T-helper 2 cell treated with Interferon-gamma antibody and Interleukin-4, amounts not matched to agents 5 μg/mL and 100 μg/mL, for 36 hours (primary cell): ENCODE data around the gene NOL12.
A peak's percentile ranks its signal among the peaks of the same experiment; 100 is the strongest.
"Not testable (repeated sequence)": the region's sequence is repeated elsewhere in the genome, so short reads cannot be mapped to it uniquely, and the experiment has no call there.

ENCODE experiments used
- DNase-seq: peaks from one replicate; pipeline ENCODE4 v3.0.0; 2021; ENCODE audit warnings: low spot score
- H3K27ac Mint-ChIP-seq: one replicate; pipeline ENCODE4 v1.8.0; 2021; ENCODE audit warnings: mild to moderate bottlenecking, mixed read lengths
- H3K27me3 Mint-ChIP-seq: one replicate; pipeline ENCODE4 v1.8.0; 2021; ENCODE audit warnings: low read depth, mixed read lengths
- H3K36me3 Mint-ChIP-seq: one replicate; pipeline ENCODE4 v1.8.0; 2021; ENCODE audit warnings: low read depth, mixed read lengths
- H3K4me1 Mint-ChIP-seq: one replicate; pipeline ENCODE4 v1.8.0; 2021; ENCODE audit warnings: low read depth, mixed read lengths
- H3K4me3 Mint-ChIP-seq: one replicate; pipeline ENCODE4 v1.8.0; 2022; ENCODE audit warnings: mild to moderate bottlenecking, moderate library complexity, mixed read lengths
- H3K9me3 Mint-ChIP-seq: one replicate; pipeline ENCODE4 v1.8.0; 2021; ENCODE audit warnings: mixed read lengths

NOL12 gene

DNA sequence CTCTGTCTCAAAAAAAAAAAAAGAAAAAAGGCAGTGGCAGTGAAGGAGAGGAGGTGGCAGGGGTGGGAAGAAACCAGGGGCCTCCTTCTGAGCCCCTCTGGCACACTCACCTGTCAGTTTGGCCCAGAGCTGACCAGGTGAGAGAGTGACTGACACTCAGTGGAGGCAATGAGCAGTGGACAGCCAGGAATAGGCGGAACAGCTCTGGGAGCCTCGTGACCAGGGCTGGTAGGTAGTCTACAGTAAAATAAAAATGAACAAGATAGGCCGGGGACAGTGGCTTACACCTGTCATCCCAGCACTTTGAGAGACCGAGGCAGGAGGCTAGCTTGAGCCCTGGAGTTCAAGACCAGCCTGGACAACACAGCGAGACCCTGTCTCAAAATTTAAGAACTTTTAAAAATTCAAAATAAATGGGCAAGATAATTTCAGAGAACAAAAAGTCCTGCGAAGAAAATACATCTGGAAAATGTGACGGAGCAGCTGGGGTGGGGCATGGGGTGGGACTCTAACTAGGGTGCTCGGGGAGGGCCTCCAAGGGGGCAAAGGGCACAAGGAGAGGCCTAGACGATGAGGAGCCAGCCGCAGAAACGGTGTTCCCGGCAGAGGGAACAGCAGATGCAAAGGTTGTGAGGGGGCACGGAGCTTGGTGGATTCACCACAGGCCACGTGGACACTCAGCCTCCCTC is 31.4 kb upstream of the NOL12 start:
- DNase-seq, result no peak
- Mint-ChIP-seq H3K4me1 (peaks cover 11% of the 10 kb centered on the region), H3K27ac (peak overlapping the region; percentile 49), H3K4me3 (no peak overlapping the region), H3K36me3 (peaks cover 40% of the 10 kb centered on the region), H3K27me3 (no peaks in the 10 kb centered on the region), H3K9me3 (no peaks in the 10 kb centered on the region)

DNA sequence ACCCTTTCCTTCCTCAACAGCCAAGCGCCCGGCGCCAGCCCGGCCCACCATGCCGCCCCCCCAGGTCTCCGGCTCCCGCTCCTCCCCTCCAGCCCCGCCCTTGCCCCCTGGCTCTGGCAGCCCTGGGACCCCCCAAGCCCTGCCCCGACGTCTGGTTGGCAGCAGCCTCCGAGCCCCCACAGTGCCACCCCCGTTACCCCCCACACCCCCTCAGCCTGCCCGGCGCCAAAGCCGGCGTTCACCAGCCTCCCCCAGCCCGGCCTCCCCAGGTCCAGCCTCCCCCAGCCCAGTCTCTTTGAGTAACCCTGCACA is 30.9 kb upstream of the NOL12 start:
- Mint-ChIP-seq H3K36me3 (peaks cover 36% of the 10 kb centered on the region), H3K4me1 (peaks cover 16% of the 10 kb centered on the region), H3K27me3 (no peaks in the 10 kb centered on the region)

DNA sequence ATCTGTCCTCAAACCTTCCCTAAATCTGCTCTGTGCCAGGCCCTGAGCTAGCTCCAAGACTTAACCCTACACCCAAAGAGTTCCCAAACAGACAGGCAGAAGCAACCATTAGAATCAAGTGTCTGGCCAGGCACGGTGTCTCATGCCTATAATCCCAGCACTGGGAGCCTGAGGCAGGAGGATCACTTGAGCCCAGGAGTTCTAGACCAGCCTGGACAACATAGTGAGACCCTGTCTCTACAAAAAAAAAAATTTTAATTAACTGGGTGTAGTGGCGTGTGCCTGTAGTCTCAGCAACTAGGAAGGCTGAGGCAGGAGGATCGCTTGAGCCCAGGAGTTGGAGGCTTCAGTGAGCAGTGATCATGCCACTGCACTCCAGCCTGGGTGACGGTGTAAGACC is 29.6 kb upstream of the NOL12 start:
- not testable (repeated sequence) for DNase-seq, H3K27me3 Mint-ChIP-seq, H3K4me3 Mint-ChIP-seq, H3K9me3 Mint-ChIP-seq
- Mint-ChIP-seq H3K27ac (peak overlapping the region; percentile 36), H3K4me1 (peaks cover 30% of the 10 kb centered on the region), H3K36me3 (peaks cover 33% of the 10 kb centered on the region)

More for the DNA sequence above, 30.9 kb upstream of the NOL12 start:
- no peak overlapping the region for H3K27ac Mint-ChIP-seq
- H3K9me3 Mint-ChIP-seq, result no peaks in the 10 kb centered on the region
- DNase-seq, result no peak
- no peak overlapping the region for H3K4me3 Mint-ChIP-seq

DNA sequence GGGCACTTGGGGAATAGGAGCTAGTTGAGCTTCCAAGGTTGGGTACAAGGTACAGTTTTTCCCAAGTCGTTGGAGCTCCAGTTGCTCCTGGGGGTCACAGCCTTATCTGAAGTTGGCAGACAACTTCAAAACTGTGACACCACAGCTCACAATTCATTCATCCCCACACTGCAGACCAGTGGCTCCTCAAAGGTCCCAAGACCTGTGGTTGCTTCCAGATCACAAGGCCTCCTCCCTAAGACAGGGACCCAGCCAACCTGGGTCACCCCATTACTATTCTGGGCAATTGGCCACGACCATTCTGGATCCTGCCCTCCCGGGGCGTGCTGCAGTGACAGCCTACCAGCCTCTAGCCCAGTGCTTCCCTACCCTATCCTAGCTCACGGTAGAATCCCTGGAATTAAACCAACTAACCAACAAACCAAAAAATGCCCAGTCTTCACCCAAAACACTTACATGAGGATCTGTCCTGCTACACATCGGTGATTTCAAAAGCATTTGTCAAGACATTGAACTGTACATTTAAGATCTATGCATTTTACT is 28.5 kb upstream of the NOL12 start:
- Mint-ChIP-seq H3K4me1 (peaks cover 36% of the 10 kb centered on the region), H3K27me3 (no peaks in the 10 kb centered on the region), H3K4me3 (peak overlapping the region; percentile 93), H3K36me3 (peaks cover 32% of the 10 kb centered on the region), H3K9me3 (no peaks in the 10 kb centered on the region), H3K27ac (peak overlapping the region; percentile 92)
- no peak for DNase-seq

DNA sequence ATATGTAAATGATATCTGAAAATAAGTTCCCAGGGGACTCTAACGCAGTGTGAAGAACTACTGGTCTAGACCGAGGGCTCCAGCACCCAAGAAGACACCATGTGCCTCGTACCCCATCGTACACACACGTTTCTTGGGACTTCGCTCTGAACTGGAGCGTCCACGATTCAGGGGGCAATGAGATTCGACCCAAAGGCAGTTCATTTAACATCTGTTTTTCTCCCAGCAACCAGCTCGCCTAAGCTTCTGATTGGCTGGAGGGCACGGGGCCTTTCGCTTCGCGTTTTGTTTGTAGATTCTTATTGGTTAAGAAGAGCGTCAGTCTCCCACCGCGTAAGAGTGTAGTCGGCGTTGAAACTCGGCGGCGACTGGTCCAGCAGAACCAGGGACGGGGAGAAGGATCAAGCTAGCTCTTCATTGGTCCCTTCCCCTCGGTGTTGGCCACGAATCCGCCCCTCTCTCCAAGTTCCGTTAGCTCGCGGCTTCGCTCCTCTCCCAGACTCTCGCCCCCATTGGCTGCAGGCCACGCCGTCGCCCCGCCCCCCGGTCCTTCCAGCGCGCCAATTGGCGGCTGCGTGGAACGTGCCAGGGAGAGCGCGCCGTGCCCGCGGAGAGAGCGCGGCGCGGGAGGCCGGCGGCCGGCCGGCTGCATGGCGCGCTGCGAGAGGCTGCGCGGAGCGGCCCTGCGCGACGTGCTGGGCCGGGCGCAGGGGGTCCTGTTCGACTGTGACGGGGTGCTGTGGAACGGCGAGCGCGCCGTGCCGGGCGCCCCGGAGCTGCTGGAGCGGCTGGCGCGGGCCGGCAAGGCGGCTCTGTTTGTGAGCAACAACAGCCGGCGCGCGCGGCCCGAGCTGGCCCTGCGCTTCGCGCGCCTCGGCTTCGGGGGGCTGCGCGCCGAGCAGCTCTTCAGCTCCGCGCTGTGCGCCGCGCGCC is 27.7 kb upstream of the NOL12 start, which contains the start of gene PDXP:
Gene PDXP (plus strand): TSS at position 591 of the 933 bp plus-strand sequence. CDS start 60 bp downstream, at position 651.
- H3K27ac Mint-ChIP-seq, result peak within 1 kb of the TSS; percentile 92
- peaks cover 36% of the 10 kb centered on the region for H3K4me1 Mint-ChIP-seq
- peak within 1 kb of the TSS; percentile 93 for H3K4me3 Mint-ChIP-seq
- no peaks in the 10 kb centered on the region for H3K27me3 Mint-ChIP-seq
- H3K9me3 Mint-ChIP-seq, result no peaks in the 10 kb centered on the region
- peak; percentile 98 for DNase-seq
- peaks cover 27% of the 10 kb centered on the region for H3K36me3 Mint-ChIP-seq

DNA sequence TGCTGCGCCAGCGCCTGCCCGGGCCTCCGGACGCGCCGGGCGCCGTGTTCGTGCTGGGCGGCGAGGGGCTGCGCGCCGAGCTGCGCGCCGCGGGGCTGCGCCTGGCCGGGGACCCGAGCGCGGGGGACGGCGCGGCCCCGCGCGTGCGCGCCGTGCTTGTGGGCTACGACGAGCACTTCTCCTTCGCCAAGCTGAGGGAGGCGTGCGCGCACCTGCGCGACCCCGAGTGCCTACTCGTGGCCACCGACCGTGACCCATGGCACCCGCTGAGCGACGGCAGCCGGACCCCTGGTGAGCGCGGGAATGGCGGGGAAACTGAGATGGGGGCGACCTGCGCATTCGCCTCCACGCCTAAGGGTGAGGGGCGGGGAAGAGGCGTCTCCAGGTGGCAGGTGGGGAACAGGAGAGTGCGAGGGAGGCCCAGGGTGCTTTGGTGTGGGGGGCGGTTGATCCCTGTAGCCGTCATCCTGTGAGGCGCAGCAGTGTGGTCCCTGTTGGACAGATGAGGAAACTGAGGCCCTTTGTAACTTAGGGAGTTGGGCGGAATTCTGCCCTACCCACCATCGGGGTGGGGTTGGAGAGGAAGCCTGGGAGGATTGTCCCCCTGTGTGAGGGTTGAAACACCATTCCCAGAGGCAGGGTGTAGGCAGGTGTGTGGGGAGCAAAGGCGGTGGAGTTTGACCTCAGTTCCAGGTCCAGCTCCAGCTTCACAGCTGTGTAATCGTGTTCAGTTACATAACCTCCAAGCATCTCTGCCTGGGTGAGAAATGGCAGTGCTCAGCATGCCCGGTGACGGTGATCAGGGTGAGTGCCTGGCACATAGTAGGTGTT is 26.9 kb upstream of the NOL12 start:
- Mint-ChIP-seq H3K9me3 (no peaks in the 10 kb centered on the region), H3K4me3 (peak overlapping the region; percentile 89), H3K27me3 (no peaks in the 10 kb centered on the region), H3K4me1 (peaks cover 36% of the 10 kb centered on the region), H3K27ac (peak overlapping the region; percentile 61), H3K36me3 (peaks cover 24% of the 10 kb centered on the region)
- no peak for DNase-seq

DNA sequence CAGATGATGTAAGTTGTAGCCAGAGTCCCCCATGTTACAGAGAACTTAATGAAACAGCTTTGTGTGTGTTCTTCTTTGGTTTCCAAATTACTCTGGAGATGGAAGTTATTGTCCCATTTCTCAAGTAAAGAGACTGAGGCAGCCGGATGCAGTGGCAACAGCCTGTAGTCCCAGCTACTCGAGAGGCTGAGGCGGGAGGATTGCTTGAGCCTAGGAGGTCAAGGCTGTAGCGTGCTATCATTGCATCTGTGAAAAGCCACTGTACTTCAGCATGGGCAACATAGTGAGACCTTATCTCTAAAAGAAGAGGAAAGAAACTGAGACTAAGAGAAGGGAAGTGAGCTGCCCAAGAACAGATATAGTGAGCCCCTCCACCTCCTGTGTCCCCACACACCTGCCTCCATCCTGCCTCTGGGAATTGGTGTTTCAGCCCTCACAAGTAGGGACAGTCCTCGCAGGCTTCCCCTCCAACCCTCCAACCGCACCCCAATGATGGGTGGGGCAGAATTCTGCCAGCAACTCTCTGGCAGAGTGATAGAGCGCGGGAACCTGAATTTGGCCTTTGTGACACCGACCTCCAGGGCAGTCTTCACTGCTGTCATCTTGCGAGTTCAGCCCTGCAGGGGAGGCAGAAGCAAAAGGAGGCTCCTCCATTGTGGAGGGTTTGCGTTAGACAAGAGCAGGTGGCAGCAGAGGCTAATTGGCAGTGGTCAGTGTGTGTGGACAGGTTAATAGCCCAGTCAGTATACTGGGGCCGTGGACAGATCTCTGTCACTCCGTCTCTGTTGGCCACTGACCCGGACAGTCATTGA is 26.0 kb upstream of the NOL12 start:
- Mint-ChIP-seq H3K27ac (peak overlapping the region; percentile 61), H3K27me3 (no peaks in the 10 kb centered on the region), H3K4me3 (peak overlapping the region; percentile 89), H3K36me3 (peaks cover 19% of the 10 kb centered on the region), H3K4me1 (peaks cover 36% of the 10 kb centered on the region), H3K9me3 (no peaks in the 10 kb centered on the region)
- DNase-seq, result no peak

DNA sequence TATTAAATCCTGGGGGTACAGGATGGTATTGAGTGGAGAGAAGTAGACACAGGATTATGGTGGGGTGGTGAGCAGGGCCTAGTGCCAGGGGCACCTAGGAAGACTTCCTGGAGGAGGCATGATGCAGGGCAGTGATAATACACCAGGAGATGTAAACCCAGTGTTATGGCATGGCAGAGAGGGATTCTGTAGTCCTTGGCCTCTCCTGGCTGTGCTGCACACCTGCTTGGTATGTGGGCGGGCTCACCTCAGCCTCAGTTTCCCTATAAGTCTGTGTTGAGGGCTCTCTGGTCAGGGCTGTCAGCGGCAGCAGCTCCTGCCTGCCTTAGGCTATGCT is 25.5 kb upstream of the NOL12 start:
- Mint-ChIP-seq H3K27me3 (no peaks in the 10 kb centered on the region), H3K27ac (peak overlapping the region; percentile 61), H3K4me3 (peak overlapping the region; percentile 89), H3K36me3 (peaks cover 19% of the 10 kb centered on the region), H3K4me1 (peaks cover 36% of the 10 kb centered on the region), H3K9me3 (no peaks in the 10 kb centered on the region)
- no peak for DNase-seq

DNA sequence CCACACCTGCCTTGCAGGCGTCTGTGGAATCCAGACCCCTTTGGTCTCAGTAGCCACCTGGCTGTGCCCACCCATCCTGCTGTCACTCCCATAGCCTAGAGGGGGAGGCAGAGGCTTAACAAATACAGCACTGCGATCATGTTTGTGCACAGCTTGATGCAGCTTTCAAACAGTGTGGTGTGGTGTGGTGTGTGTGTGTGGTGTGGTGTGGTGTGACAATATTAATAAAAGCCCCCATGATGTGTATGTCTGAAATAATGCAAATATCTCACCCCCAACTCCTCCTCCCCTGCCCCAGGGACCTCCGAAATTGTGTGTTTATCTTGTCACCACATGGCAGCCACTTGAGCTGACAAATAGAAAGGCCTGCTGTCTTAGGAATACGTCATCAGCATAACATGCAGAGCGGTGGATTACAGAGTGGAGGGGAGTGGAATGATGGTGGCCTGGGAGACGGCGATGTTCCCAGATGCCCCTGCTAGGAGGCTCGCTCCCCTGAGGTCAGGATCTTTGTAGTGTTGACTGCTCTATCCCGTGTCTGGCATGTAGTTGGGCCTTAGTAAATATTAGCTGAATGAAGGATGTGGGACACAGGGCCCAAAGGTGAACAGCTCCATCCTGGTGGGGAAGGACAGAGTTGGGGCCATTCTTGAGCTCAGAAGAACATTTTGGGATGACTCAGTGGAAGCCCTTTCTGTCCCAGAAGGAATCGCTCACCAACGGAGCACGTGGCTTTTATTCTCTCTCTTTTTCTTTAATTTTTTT is 24.8 kb upstream of the NOL12 start:
- DNase-seq, result no peak
- Mint-ChIP-seq H3K9me3 (no peaks in the 10 kb centered on the region), H3K36me3 (peaks cover 16% of the 10 kb centered on the region), H3K4me3 (peak overlapping the region; percentile 89), H3K27ac (no peak overlapping the region), H3K4me1 (peaks cover 36% of the 10 kb centered on the region), H3K27me3 (no peaks in the 10 kb centered on the region)

DNA sequence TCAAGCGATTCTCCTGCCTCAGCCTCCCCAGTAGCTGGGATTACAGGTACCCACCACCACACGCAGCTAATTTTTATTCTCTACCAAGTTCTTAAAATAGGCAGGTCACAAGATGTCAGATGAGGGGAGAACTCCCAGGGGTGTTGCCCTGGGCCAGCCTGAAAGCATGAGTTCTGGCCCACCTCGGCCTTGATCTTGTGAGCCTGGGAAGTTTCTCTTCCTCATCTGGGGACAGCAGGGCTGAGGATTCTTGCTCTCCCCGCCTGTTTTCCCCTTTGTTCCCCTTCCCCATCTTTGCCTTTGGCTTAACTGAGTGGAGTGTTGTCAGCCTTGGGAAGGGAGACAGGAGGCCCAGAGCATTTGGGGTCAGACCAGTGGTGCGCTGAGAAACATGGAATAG is 24.1 kb upstream of the NOL12 start:
- no peak overlapping the region for H3K4me3 Mint-ChIP-seq
- no peak for DNase-seq
- no peaks in the 10 kb centered on the region for H3K9me3 Mint-ChIP-seq
- no peaks in the 10 kb centered on the region for H3K27me3 Mint-ChIP-seq
- H3K4me1 Mint-ChIP-seq, result peaks cover 36% of the 10 kb centered on the region
- H3K27ac Mint-ChIP-seq, result peak overlapping the region; percentile 26
- peaks cover 19% of the 10 kb centered on the region for H3K36me3 Mint-ChIP-seq

DNA sequence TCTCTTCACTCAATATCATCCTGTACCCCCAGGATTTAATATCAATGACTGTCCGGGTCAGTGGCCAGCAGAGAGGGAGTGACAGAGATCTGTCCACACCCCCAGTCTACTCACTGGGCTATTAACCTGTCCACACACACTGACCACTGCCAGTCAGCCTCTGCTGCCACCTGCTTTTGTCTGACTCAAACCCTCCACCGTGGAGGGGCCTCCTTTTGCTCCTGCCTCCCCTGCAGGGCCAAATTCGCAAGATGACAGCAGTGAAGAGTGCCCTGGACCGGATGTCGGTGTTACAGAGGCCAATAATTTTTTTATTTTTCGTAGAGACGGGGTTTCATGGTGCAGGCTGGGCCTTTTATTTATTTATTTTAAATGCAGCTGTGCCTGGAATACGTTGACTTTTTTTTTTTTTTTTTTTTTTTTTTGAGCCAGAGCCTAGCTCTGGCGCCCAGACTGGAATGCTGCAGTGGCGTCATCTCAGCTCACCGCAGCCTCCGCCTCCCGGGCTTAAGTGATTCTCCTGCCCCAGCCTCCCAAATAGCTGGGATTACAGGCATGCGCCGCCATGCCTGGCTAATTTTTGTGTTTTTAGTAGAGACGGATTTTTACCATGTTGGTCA is 22.5 kb upstream of the NOL12 start:
- Mint-ChIP-seq H3K27ac (no peak overlapping the region), H3K9me3 (no peaks in the 10 kb centered on the region), H3K4me3 (no peak overlapping the region), H3K36me3 (peaks cover 19% of the 10 kb centered on the region), H3K27me3 (no peaks in the 10 kb centered on the region), H3K4me1 (peaks cover 30% of the 10 kb centered on the region)
- no peak for DNase-seq
